GM18526 (cell line): Measurements from ENCODE around the gene AP2B1.

Source experiments
- POLR2A ChIP-seq: IDR thresholded peaks from 3 replicates; pipeline ENCODE4 v1.6.1; 2011; ENCODE audit not compliant: insufficient read length; ENCODE audit errors: extremely low read depth

The AP2B1 gene

DNA sequence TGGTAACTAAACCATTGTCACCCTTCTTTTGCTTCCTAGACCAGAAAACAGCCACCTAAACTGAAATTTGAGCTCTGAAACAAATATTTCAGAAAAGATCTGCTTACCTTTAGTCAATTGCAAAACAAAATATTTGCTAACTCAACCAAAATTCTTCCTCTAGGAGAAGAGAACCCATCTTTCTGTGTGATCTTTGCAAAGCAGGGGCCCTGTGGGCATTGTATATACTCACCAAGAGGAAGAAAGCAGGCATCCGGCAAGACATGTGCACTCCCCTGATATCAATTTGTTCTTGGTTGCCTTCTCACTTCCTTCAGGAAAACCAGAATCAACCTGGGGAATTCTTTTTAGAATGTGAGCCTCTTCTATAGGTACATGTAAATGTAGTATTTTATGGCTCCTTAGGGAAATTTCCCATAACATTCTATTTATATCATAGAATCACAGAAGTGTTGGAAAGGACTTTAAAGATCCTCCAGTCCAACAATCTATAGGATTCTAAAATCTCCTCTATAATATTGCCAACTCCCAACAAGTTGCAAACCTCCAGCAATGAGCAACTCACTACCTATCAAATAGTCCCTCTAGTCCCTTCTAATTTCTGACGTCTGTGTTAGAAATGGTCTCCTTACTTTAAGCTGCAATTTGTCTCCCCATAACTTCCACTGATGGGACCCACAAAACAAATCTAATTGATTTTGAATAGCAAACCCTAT, 27.5 kb upstream of the AP2B1 start:
- TF ChIP-seq POLR2A = no peak

DNA sequence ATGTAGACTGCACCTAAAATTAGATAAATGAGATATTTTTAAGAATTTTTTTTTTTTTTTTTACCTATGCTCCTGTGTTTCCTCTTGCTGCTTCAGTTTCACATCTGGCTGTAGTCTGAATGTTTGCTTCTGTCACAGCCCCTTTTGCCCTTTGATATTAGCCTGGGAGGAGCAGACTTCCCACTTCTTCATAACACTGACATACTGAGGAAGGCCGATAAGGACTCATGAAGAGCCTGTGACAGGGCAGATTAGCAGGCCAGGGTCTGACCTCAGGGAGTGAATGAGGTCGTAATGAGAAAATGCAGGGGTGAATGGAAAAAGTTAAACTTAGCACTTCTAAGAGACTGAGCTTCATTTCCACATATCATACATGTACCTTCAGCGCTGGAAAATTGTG, 26.4 kb upstream of the AP2B1 start, which contains the start of gene SLFN14:
TSS of gene SLFN14 (minus strand) at position 117 of the 400 bp plus-strand sequence. CDS start 2,757 bp downstream, outside the sequence.
- TF ChIP-seq POLR2A = no peak

DNA sequence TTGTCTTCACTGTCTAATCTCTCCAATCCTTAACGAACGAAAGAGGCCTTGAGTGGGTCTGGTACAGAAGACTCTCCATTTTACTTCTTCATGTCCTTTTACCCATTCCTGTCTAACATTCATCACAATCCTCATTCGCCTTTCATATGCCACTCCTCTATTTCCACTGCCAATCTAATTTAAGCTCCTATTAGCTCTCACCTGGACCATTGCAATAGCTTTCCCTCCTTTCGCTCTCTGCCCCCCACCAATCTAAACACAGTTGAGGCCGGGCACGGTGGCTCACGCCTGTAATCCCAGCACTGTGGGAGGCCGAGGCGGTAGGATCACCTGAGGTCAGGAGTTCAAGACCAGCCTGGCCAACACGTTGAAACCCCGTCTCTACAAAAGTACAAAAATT, 20.2 kb upstream of the AP2B1 start:
- no peak for TF ChIP-seq POLR2A

DNA sequence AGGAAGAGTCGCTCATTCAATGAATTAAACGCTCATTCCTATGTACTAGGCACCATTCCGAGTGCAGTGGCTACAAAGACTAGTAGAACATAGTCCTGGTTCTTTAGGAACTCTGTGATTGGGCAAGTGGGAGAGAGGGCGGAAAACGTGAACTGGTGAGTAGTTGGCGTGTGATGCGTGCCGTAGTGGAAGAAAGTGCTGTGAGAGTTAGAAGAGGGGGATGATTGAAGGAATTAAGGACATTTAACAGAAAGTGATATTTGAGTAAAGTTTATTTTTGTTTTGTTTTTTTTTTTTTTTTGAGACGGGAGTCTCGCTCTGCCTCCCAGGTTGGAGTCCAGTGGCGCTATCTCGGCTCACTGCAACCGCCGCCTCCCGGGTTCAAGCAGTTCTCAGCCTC, 18.6 kb upstream of the AP2B1 start:
- TF ChIP-seq POLR2A = no peak

DNA sequence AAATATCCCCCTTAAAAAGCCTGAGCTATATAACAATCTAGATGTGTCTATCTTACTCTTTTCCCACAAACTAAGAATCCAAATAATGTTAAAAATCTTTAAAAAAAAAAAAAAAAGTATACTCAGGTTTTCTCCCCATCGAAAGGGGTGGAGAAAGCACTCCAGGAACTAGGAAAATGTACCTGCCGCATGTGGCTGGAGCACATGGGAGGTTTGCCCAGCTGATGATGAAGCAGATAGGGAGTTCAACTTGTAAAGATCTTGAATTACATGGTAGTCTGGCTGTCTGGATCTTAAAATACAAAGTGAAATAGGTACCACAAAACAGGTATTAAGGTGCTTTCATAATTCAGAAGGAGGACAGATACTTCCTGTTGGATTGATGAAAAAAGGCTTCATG, 17.7 kb upstream of the AP2B1 start:
- TF ChIP-seq POLR2A = no peak

DNA sequence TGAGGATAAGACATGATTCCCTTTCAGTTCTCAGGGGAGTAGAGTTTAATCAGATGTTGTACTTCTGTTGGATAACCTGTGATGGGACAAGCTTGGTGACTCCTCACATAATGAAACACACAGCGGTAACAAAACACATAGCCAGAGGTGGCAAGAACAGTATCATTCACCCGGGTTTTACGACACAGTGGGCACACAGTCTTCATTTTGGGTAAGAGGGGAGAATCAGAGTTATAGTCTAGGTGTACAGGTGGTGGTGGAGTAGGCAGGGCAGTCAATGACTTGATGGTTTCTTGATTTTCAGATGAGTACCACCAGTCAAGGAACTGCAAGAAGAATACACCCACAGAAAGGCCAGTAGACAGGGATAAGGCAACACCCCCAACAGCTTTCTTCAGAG, 11.4 kb upstream of the AP2B1 start:
- TF ChIP-seq POLR2A = no peak

DNA sequence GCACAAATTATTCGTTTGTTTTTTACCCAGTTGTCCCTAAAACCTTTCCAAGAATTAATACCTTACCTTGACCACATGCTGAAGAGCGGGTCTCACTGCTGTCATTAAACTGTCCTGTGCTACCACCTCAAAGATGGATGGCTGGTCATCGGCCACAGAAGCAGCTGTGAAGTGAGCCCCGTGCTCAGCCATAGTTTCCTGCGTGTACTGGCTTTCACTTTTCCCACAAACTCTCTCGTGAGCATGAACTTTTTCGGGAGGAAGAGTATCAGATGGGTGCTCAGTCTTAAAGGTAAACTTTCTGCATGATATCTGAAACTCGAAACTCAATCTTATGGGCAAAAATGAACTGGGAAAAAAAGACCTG, 9.3 kb upstream of the AP2B1 start:
- no peak for TF ChIP-seq POLR2A

DNA sequence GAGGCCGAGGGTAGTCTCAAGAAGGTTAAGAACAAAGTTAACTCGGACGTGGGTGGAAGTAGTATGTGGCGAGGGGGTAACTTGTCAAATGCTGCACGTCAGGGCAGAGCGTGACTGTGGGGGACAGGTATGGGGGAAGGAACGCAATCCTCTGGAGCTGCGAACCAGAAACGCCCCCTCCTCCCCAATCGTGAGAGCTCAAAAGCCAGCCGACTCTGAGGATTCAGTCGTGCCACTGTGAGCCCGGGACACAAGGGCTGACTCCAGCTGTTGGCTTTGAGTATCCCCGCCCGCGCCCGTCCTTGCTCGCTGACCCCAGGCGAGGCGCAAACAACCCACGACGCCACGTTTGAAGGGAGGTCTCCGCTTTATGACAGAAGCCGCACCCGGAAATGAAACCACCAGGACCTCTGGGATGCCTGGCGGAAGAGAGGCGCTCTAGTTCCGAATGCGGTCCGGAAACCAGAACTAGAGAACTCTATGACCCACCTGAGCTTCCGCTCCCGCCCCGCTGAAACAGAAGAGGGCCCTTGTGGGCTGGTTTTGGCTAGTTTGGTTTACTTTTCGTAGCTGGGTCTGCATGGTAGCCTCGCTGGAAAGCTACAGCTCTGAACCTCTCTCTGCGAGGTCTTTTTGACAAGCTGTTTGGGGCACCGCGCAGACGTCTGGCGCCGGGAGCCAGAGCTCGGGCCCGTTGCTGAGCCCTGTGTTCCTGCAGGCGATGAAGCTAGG, 8.8 kb upstream of the AP2B1 start, which contains the start of gene PEX12:
TSS of gene PEX12 (minus strand) at position 375 of the 732 bp plus-strand sequence. CDS start 550 bp downstream, outside the sequence.
- TF ChIP-seq POLR2A = peak; percentile 88

DNA sequence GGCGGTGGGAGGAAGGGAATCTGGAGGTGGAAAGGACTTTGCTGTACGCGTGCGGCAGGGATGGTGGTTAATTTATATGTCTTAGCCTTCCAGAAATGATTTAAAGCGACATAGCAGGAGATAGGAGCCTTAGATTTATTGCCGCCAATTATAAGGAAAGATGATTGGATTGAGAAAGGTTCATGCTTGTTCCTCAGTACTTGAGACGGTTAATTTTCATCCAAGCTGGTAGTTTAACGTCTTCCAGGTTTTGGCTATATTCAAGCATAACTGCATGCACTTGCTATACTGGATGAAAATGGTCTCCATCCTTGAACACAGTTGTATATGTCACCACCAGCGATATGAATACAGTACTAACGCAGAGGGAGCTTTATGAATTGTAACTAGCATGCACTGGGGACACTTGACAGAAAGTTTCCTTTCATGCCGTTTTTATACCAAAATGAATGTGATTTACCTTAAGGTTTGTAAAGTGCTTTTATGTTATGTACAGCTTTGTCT, 8.1 kb upstream of the AP2B1 start:
- no peak for TF ChIP-seq POLR2A

DNA sequence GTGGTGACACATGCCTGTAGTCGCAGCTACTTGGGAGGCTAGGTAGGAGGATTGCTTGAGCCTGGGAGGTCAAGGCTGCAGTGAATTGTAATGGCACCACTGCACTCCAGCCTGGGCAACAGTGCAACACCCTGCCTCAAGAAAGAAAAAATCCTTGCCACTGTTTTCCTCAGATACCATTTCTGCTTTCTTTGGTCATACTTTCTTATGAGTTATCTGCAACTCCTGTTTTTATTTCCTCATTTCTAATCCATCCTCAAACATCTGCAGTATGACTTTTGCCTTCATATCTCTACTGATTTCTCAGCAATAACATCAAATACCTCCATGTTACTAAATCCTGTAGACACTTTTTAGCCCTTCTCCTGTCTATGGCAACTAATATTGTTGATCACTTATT, 3.1 kb upstream of the AP2B1 start:
- no peak for TF ChIP-seq POLR2A

DNA sequence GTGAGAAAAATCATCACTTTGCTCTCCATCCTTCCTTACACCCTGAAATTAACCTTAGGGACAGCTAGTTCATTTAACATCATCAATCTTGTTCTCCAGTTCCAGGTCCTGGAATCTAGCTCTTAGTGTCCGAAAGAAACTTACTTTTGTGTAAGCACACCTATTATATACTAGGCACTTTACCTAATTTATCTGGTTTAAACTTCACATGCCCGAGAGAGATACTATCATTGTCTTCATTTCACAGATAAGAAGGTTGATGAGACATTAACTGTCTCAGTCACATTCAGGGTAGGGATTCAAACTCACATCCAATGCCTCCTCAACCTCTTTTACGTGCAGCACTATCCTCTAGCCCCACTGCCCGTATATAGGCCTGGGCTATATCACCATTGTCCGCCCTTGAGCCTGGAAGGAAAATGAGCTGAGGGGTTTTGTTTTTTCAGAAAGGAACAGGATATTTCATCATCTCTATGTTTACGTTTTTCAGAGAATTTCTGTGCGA, 501 bp upstream of the AP2B1 start:
- TF ChIP-seq POLR2A = no peak

DNA sequence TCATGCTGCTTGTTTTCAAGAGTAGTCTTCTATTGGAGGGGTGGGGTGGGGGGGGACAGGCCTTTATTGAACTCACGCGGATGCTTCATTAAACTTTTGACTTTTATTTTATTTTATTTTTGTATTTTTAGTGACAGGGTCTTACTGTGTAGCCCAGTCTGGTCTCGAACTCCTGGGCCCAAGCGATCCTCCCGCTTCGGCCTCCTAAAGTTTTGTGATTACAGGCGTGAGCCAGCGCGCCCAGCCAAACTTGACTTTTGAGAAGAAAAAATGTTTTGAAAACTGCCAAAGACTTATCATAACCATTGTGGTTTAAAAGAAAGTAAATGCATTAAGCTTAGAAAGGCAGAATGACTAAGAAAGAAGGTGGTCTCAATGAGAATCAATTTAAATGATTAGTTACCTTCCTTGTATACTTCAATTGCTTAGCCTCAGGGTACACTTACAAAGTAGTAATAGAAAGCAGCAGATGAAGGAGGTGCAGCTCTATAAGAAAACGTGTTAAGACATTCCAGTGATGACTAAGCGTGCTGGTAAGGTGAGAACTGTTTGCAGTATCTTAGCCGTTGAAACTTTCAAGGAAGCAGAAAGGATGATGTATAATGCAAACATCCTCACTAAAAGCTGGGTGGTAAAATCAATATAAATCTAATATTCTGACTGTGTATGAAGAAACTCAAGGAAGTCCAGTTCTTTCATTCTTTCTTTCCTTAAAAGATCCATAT, 1.2 kb downstream of the AP2B1 start:
- no peak for TF ChIP-seq POLR2A

DNA sequence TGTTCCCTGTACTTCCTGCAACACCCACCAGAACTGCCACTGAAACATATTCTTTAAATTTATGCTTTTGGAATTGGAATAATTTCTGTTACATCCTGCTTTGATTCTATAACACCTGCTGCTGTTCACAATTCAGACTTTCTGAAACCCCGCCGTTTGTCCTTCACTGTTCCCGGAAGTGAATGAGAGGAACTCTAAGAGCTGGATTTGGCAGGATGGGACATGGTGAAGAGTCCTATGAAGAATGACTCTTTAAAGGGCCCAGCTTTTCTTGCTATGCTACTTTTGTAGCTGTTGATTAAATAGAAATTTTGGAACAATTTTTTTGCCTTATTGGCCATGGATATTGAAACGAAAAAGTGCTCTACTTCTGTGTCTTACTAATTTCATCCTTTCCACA, 8.9 kb downstream of the AP2B1 start:
- TF ChIP-seq POLR2A = no peak

DNA sequence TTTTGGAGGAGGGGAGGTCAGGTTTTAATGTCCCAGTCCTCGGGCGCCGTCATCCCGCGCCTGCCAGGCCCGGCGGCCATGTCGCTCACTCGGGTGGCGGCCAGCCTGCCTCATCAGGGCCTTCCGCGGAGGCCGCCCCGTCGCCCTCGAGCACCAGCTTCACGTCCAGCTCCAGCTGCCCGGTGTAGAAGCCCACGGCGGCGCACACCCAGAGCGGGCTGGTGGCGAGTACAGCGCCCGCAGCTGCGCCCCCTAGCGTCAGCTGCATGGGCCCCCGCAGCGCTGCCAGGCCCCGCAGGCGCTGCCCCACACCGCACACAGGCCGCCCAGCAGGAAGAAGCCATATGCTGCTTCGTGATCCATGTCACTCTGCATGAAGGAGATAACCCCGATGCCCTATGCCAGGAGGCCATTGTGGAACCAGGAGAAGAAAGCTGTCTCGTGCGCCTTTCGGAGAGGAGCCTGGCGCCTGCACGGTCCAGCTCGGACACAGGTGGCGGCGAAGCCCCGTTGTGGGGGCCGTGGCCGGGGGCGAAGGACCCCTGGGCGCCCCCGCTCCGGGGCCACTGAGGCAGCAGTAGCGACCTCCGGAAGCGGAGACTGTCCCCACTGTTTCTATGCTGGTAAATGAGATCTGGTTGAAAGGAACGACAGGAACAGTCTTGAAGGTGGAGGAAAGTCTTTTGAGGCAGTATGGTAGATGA, 9.6 kb downstream of the AP2B1 start:
- TF ChIP-seq POLR2A = no peak

DNA sequence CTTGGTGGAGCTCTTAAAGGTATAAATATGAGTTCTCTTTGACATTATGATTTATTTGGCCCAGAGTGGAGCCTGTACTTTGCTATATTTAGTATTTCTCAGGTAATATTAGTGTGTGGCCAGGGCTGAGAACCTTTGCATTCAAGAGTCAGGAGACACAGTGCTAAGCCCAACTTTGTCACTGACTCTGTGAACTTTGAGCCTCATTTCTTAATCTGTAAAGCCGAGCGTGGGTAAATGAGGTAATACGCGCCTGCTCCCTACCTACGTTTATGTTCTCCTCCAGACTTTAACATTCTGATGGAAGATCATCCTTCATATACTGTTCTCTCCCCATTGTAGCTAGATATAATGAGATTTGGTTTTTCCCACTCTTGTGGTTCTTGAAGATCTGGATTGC, 10.5 kb downstream of the AP2B1 start:
- no peak for TF ChIP-seq POLR2A

DNA sequence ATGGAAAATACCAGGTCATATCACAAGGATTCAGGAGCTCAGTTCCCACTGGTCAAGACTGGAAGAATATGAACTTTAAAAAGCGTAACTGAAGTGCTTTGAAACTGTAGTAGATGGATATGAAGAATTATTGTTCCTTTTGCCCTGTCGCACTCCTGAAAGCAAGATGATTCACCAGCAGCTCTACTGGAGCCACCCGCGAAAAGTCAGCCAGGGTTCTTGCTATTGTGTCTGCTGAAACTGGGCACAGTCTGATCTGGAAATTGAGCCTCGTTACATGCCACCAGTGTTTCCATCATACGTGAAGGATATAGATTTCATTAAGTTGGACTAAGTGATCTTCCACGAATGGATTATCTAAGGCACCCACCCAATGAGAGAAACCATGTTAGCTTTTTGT, 16.6 kb downstream of the AP2B1 start:
- TF ChIP-seq POLR2A = no peak

DNA sequence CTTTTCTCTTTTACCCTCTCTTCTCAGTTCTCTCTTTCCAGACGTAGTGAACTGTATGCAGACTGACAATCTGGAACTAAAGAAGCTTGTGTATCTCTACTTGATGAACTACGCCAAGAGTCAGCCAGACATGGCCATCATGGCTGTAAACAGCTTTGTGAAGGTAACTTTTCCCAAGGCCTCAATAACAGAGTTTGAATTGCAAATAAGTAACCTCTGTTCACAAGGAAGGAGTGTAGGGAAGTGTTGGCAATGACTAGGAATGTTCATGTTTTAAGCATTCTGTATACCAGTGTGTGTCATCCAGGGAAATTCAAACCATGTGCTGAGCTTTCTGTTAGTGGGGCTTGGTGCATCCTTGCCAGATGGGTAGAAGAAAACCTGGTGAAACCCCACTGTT, 18.6 kb downstream of the AP2B1 start:
- TF ChIP-seq POLR2A = no peak
